ENCODE data around the gene CCDC73.
A peak's percentile ranks its signal among the peaks of the same experiment; 100 is the strongest.
"Not testable (repeated sequence)": the region's sequence is repeated elsewhere in the genome, so short reads cannot be mapped to it uniquely, and the experiment has no call there.

Gene CCDC73

DNA sequence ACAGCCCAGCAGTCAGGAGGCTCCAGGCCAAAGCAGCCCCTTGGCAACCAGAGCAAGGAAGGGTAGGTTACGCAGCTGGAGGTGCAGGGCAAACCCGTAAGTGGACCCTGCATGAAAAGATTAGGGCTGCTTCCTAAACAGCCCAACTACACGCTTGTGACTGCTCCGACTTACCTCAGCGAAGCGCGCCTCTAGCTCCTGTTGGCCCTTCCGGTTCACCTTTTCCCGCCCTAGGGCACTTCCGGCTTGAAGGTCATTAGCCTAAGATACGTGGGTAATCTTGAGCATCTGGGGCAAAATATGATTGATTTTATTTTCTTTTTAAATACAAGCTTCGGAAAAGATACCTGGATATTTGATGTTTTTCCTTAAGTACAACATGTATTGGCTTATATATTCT is at the start of gene CCDC73:
TSS of gene CCDC73 (minus strand) at position 224 of the 400 bp plus-strand sequence. CDS start 34,419 bp downstream, outside the sequence.
- no peak for DNase-seq

DNA sequence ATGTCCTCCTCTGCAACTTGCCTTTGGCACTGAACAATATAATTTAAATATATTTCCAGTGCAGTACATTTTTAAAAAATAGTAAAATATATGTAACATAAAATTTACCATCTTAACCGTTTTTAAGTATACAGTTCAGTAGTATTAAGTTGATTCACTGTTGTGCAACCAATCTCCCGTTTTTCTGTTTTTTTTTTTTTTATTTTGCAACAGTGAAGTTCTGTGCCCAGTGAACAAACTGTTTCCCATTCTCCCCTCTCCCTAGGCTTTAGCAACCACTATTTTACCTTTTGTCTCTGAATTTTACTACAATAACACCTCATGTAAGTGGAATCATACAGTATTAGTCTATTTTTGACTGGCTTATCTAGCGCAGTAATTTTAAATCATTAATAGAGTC is 49.1 kb upstream of the CCDC73 start:
- DNase-seq: no peak

DNA sequence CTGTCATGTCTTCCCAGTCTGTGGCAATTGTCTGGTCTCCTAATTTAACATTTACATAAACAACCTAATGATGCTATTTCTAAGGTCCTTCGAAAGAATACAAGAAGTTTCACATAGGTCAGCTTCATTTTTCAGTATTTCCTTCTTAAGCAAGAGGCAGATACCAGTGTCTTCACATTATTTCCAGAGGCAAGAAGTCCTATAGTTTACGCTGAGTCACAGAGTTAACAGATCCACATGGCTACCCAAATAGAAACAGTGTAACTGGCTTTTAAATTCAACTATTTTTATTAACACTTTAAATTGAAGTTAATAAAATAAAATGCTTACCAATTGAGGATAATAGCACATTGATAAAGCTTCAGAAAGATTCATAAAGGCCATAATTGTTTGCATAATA is 46.1 kb upstream of the CCDC73 start:
- no peak for DNase-seq

DNA sequence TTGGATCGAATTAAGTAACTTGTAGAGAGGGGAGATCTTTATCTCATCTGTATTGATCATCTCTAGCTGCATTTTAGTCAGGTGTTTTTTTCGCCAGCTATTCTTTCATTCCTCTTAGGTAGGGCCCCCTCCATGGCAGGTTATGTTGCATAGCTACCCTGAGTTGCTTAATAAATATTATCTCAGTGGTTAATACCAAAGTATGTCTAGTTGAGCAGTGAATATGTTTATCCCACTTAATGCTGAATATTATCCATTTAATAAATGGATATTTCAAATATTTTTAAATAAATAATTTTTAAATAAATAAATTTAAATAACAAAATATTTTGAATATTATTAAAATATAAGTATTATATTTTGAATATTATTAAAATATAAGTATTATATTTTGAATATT is 44.8 kb upstream of the CCDC73 start:
- DNase-seq: no peak

DNA sequence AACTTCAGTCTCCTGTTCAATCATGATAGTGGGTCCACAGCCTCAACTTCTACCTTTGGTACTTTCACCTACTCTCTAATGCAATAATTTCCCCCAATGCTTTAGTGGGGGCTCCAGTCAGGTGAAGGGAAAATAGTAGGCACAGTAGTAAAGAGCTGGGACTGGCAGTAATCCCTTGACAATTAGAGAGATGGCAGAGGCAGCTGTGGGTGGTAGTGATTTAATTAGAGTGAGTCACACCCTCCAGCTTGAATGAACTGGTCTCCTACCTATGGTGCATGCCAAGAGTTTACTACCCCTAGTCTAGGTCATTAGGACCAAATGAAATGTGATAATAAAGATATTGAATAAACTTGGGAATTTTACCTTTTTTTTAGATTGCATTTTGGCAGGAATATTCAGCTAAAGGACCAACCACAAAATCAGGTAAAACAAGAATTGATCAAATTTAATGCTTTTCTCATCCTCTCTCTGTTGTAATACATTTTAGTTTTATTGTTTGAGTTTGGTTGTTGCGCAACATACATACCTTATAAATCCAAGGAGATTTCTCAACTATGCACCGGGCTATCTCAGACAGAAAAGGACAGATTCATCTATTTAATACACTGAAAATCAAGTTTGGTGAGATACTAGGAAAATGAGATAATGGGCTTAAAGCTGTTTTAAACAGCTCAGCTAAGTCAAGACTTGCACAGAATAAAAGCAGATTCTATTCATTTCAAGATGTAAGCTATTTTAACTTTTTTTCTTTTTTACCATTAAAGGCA is 44.2 kb upstream of the CCDC73 start:
- DNase-seq: peak; percentile 2

DNA sequence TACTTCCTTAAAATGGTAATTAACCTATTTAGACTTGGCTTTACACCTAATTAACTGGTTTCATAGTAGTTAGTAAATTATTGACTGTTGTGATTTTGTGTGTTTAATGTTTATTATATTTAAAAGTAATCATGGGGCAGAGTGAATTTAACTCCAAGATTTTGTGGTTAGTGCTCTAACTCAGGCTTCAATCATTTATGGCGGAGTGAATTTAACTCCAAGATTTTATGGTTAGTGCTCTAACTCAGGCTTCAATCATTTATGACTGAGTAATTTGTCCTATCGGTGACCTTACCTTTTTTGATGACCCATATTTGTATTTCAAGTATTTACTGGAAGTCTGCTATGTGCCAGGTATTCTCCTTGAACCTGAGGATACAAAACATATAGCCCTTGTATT is 42.5 kb upstream of the CCDC73 start:
- DNase-seq: no peak

DNA sequence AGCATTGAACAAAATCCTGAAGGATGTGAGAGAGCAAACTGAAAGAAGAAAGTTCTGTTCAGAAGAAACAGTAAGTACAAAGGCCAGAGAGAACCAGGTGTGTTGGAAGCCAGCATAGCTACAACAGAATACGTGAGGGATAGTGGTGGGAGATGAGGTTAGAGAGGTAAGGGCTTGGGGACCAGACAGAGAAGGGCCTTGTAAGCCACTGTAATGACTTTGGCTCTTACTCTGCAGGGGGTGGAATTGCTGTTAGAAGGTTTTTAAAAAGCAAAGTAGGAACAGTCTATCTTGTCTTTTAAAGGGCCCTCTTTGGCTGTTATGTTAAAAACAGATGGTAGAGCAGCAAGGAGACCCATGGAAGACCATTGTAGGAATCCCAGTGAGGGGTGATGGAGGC is 39.5 kb upstream of the CCDC73 start:
- no peak for DNase-seq

DNA sequence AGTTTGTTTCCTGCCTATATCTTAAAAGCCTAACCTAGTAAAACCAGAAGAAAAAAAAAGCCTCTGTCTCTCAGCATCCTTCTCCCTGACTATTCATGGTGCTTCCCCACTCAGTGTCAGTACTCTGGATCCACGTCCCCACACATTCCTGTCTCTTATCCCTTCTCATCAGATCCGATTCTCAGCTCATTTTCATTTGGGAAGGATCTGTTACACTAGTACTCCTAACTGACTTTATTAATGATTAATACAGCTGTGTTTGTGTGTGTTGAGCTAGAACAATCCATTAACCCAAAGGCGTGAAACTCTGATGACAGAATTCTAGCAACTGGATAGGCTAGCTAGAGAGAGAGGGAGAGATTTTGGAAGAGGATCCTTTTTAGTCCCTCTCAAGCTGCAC is 36.8 kb upstream of the CCDC73 start:
- DNase-seq: no peak

DNA sequence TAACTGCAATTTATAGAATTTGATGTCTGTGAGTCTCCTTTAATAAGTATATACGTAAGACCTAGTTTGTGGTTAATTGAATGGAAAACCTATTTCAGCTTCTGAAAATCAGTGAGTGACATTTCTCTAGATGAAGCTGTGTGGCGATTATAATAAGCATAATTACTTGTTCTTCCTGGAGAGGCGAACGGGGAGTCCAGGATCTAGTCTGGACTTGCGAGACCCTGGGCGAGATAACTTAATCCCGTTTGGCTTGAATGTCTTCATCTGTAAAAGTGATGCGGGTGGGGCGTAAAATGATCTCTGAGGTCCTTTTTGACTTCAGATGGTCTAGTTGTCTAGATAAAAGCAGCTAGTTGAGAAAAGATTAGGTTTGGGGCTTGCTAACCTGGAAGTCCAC is 36.3 kb upstream of the CCDC73 start:
- no peak for DNase-seq

DNA sequence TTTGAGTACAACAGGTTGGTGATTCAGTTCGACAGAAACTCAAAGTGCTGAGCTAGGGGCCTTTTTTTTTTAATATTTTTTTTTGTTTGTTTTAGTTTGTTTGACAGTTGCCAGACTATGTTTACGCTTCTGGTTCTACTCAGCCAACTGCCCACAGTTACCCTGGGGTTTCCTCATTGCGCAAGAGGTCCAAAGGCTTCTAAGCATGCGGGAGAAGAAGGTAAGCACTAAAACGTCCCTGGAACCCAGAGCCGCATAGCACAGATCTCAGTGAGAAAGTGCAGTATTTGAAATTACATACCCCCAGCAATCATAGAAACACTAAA is 35.9 kb upstream of the CCDC73 start:
- DNase-seq: peak; percentile 28

DNA sequence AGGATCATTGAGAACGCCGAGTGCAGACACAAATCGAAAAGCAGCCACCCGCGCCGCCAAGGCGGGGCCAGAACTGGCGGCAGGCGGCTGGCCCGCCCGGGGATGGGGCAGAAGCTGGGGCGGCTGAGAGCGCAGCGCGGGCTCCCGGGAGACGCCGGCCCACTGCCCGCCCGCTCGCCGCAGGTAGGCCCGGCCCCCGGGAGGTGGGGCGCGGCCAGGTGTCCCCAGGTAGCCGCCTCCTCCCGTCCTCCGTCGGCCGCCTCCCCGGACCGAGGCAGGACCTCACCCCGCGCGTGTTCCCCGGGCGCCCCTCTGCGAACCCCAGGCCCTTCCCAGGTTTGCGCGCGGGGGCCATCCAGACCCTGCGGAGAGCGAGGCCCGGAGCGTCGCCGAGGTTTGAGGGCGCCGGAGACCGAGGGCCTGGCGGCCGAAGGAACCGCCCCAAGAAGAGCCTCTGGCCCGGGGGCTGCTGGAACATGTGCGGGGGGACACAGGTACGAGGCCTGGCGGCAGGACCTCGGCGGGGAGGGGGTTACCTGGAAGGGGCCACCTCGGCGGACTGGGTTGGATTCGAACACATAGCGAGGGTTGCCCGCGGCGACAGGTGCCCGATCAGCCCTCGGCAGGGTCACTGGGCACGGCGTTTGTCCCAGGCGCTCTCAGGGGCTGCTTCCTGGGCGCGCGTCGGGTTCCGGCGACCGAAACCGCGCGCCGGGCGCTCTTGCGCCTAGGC is 35.4 kb upstream of the CCDC73 start, which contains the start of gene PRRG4:
TSS of gene PRRG4 (plus strand) at position 248 of the 733 bp plus-strand sequence. CDS start 603 bp downstream, outside the sequence.
- peak; percentile 67 for DNase-seq

DNA sequence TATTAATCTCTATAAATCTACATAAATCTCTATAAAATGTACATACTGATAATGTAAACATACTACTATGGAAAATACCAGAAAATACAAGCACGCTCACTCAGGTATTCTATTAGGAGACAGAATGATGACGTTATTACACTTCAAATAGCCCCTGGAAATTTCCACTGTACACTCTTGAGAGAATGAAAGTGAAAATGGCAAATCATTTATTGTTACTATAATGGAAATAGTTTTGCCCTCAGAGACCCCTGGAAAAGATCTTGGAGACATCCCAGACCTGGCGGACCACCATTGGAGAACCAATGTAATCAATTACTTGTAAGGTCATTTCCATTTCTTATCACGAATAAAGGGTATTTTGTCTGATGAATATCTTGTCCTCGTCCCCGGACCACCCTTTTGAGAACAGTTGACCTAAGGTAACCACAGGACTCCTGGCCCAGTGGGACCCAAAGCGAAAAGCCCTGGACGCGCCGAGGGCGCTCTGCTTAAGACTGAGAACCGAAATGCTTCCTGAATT is 34.8 kb upstream of the CCDC73 start:
- DNase-seq: no peak

DNA sequence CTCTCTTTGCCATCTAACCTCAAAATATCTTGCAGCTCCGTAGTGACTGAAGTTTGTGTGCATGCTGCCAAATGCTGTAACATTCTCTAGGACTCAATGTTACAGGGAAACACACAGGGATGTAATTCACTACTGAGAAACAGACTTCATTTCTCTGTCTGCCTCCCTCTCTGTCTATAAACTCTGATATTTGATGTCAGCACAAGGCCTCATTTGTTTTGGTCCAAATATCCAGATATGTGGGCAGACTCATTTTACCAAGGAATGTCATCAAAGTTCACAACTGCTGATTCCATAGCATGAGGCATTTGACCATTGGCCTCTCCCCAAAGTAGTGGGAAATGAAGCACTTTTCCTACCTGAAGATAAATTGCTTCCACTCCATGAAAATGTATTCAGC is 32.8 kb upstream of the CCDC73 start:
- DNase-seq: no peak

DNA sequence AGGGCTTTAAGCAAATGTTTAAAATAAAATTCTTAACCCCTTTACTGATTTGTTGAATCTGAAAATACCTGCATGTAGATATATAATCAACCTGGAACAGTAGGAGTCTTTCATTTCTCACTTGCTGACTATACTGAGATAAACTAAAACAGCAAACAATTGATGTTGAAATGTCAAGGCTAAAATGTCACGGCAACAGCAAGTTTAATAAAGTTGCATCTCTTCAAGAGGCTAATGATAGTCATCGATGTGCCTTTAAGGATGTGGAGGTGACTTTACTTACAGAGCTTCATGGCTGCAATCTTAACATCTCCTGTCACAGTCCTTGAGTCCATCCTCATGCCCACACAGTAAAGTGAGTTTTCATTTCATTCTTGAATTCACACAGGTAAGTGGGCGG is 31.7 kb upstream of the CCDC73 start:
- DNase-seq: no peak

DNA sequence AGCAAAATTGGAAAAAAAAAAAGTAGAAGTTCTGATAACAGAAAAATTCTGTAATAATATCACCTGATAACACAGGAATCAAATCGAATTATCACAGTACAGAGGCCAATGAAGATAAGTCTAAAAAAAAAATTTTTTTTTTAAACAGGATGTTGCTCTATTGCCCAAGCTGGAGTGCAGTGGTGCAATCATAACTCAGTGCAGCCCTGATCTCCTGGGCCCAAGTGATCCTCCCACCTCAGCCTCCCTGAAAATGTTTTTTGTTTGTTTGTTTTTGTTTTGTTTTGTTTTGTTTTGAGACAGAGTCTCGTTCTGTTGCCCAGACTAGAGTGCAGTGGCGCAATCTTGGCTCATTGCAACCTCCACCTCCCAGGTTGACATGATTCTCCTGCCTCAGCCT is 29.2 kb upstream of the CCDC73 start:
- DNase-seq: not testable (repeated sequence)

DNA sequence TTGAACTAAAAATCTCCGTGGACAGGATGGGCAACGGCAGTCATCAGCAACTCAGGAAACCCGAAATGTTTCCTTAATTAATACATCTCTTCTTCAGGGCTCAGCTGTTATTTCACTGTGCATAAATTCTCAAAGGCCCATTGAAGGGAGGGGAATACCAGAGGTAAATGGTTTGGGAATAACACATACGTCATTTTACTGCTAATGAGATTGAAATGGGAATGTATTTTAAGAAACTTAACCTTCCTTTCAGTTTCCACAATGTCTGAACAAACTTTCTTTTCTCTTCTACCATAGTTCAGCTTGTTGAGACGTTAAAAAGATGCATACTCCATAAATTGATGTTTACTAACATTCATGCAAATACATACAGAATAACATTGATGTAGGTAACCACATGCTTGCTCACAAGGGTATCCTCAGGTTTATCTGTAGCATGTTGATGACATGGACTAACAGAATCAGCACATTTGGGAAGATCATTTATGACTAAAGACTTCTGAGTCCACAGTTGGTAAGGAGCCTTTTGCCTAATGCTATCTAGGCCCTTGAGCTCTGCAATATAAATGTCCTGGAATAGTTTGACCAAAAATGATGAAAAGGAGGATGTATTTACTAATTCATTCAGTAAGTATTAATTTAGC is 27.6 kb upstream of the CCDC73 start:
- DNase-seq: no peak

DNA sequence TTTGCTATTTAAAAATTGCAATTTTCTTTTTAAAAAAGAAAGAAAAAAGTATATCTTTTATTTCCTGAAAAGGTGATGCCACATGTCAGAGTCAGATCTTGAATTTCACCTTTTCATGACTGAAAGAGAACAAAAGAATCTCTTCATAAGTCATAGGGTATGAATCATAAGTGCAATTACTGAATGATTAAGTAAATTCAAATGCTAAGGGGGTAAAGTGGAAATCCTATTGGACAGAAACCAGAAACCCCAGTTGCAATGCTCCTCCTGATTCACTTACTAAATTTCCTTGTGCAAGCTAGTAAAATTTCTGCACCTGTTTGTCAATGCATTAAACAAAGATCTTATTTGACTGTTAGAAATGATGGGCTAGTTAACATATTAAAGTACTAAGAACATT is 27.1 kb upstream of the CCDC73 start:
- DNase-seq: no peak

DNA sequence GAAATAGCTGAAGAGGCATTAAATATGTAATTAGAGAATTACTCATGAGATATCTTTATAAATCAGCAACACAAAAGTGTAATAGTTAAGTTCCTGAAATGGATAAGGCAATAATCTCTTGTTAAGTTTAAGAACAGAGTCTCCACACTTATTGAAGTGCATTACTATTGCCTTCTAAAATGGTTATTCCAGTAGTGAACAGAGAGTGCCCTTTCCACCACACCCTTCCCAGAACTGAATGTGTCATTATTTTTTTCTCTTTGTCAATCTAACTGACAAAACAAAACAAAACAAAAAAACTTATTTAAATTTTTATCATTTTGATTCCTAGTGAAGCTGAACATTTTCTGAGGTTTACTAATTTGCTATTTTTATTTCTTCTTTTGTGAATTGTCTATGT is 26.0 kb upstream of the CCDC73 start:
- no peak for DNase-seq

DNA sequence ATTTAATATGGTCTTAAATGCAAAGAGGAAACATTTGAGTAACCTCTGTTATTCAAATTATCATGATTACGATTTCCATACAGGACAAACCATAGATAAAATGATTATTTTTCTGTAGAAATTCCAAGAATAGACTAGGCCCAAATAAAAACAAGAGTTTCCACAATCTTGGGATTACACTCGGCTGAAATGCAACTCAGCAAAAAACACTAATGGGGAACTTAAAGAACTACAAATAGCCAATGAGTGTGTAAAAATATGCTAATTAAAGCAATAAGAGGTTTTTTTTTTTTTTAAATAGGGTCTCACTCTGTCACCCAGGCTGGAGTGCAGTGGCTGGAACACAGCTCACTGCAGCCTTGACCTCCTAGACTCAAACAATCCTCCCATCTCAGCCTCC is 24.7 kb upstream of the CCDC73 start:
- no peak for DNase-seq

DNA sequence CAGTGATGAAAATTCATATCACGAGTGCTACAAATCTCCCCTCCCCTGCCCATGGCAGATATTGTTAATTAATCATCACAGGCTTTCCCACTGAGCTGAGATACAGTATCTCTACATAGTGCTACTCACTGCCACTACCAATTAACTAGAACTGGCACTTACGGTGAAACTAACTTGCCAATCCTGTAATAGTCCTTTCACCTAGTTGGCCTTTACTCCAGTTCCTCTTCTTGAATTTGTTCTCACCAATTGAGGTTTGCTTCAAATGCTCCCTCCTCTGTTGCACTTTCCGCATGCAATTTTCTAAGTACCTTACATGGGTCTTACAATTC is 23.4 kb upstream of the CCDC73 start:
- no peak for DNase-seq

DNA sequence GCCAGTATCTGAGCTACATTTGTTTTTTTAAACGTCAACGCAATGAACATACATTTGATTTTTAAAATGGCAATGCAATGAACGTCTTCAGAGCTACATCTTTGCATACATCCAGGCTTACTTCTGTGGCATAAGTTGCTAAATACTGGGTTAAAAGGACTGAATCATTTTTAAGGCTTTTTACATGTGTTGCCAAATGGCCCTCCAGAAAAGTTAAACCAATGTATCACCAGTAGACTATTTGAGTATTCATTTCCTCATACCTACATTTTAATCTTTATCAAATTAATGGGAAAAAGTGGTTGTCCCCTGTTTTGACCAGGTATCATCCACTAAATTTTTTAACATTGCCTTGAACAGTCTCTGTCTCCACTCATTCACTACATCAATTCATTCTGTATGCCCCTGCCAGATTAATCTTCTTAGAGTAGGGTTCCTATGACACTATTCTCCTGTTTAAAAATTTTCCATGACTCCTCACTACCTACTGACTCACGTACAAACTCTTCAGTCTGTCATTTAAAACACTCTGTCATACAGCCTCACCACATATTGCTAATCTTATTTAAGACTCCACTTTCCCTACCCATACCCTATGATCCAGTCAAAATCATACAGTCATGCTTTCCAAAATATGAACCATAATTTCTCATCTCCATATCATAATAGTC is 22.9 kb upstream of the CCDC73 start:
- DNase-seq: no peak

DNA sequence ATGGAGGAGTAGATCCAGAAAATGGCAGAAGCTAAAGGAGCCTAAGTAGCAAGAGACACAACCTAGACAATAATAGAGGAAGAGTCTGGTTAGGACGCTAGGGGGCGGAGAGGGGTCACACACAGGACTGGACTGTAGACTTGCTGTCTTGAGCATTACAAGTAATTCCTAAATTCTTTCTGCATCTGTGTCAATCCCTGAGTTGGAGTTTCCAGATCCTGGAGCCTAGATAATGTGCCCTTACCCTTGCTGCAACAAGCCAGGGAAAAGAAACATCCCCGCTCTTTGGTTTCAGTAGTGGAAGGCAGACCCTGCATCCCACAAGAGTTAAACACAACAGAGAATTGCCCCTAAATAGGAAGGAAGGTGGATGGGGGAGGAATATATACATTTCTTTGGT is 14.9 kb upstream of the CCDC73 start:
- DNase-seq: peak; percentile 23

DNA sequence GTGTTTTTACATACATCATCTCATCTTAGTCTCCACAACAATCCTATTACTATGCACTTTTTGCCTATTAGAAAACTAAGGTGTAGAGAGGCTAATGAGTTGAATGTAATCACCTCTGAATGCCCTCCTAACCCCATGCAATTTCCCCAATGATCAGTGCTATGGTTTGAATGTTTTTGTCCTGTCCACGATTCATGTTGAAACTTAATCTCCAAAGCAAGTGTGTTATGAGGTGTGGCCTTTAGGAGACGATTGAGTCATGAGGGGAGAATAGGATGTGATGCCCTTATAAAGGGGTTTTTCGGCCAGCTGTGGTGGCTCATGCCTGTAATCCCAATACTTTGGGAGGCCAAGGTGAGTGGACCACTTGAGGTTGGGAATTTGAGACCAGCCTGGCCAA is 2.0 kb upstream of the CCDC73 start:
- DNase-seq: no peak
